Ascending aorta (tissue), 2 donors: ENCODE measurements around the gene RBBP5. TPM values are rescaled to one million over a fixed set of nuclear protein-coding genes. Genes with fewer than 3 reads are reported as not detected.

Experiments
- DNase-seq, 2 donors: peaks; one replicate each; pipeline ENCODE4 v3.0.0-alpha.2; 2019; ENCODE audit warnings: low spot score in 2 of 2
- H3K27ac ChIP-seq, 2 donors: fragments of 200-600 bp; sonication (generic); one replicate each; pipeline ENCODE4 v1.5.1; 2016 to 2017; ENCODE audit warnings: mild to moderate bottlenecking in 1 of 2
- H3K27me3 ChIP-seq: fragments of 200-600 bp; sonication (generic); one replicate; pipeline ENCODE4 v1.5.1; 2017
- H3K36me3 ChIP-seq, 2 donors: fragments of 200-600 bp; sonication (generic); one replicate each; pipeline ENCODE4 v1.5.1; 2016
- H3K4me1 ChIP-seq, 2 donors: fragments of 200-600 bp; sonication (generic); one replicate each; pipeline ENCODE4 v1.5.1; 2016 to 2017; ENCODE audit warnings: mild to moderate bottlenecking in 1 of 2
- H3K4me3 ChIP-seq, 2 donors: fragments of 200-600 bp; sonication (generic); one replicate each; pipeline ENCODE4 v1.5.1; 2016 to 2017; ENCODE audit warnings: mild to moderate bottlenecking in 1 of 2
- H3K9me3 ChIP-seq, 2 donors: fragments of 200-600 bp; sonication (generic); one replicate each; pipeline ENCODE4 v1.5.1; 2016
- CTCF ChIP-seq, 3 experiments: fragments of 200-600 bp in 2 of 3; fragments of 450-650 bp in 1 of 3; sonication (generic) in 2 of 3; IDR thresholded peaks; one replicate each; pipeline ENCODE4 v1.5.1; 2016 to 2019; ENCODE audit warnings: antibody characterized with exemption in 3 of 3, mild to moderate bottlenecking in 1 of 3, moderate library complexity in 1 of 3
- intact Hi-C: fragments of 100-400 bp; cut with DNase I; formaldehyde crosslinking; loops from one replicate; pipeline ENCODE4 v1.15.1; 2023
- total RNA-seq: library from RNA; depleted of rRNA; stranded (reverse); fragments of >200 nt; gene quantifications from one replicate; pipeline ENCODE4 v1.1.0, GENCODE V29; 2016

The RBBP5 gene
- total RNA-seq, 1 donor from 2014 or later, result 7.2 TPM

DNA sequence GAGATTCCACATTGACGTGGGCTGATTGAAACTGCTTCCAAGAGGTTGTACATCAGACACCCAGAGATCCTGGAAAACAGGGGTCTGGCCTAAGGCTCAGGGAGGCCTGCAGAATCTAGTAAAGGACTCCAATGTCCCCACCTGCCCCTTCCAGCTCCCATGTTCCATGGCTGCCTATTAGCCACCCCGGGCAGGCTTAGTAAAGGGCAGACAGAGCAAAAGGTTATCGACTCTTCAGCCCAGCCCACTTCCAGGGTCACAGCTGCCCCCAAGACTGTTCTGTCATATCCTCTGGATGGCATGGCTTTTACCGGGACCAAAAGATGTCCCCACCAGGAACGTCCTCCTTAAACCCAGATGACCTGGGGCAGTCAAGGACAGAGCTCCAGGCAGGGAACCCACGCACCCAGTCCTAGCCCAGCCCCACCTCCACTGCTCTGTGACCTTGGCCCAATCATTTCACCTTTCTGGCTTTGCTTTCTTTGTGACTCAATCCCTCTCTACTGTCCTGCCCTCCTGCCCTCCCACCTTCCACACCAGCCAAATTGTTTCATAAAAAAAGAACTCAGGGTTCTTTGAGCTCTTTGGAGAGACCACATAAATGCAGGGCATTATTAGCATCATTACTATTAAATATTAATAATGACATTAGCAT lies 83.5 kb downstream of the RBBP5 start:
- no peak for TF ChIP-seq CTCF (IDR thresholded peaks at IDR 0.05)
- no peaks in the 10 kb centered on the region for H3K4me1 ChIP-seq
- DNase-seq, result no peak
- H3K4me3 ChIP-seq, result no peak overlapping the region
- H3K36me3 ChIP-seq, result no peaks in the 10 kb centered on the region
- no peaks in the 10 kb centered on the region for H3K27me3 ChIP-seq
- H3K27ac ChIP-seq, result no peak overlapping the region
- no peaks in the 10 kb centered on the region for H3K9me3 ChIP-seq
- intact Hi-C loops, result no loop called here

GRCh38 chr1:205037539-205037938 lies 84.2 kb downstream of the RBBP5 start:
- no peak overlapping the region for H3K4me3 ChIP-seq
- no peak for TF ChIP-seq CTCF (IDR thresholded peaks at IDR 0.05)
- H3K27me3 ChIP-seq, result no peaks in the 10 kb centered on the region
- H3K27ac ChIP-seq, result no peak overlapping the region
- no peaks in the 10 kb centered on the region for H3K9me3 ChIP-seq
- intact Hi-C loops, result no loop called here
- no peaks in the 10 kb centered on the region for H3K36me3 ChIP-seq
- no peak for DNase-seq
- no peaks in the 10 kb centered on the region for H3K4me1 ChIP-seq

Other genes with a start within 250 kb of the RBBP5 start
- gene CNTN2, start 78.8 kb downstream of the RBBP5 start, total RNA-seq, result 0.32 TPM
- gene TMEM81, start 37.5 kb downstream of the RBBP5 start, total RNA-seq, result not detected
- gene DSTYK, start 89.7 kb upstream of the RBBP5 start, total RNA-seq, result 8.1 TPM
- gene TMCC2, start 106.0 kb upstream of the RBBP5 start, total RNA-seq, result 5.2 TPM
- 0.85 TPM for gene NUAK2, start 199.8 kb upstream of the RBBP5 start, total RNA-seq
- not detected for gene KLHDC8A, start 234.9 kb upstream of the RBBP5 start, total RNA-seq